Calu3 (cell line): Measurements from ENCODE around the gene XRCC5. TPM values are rescaled to one million over a fixed set of nuclear protein-coding genes. Genes with fewer than 3 reads are reported as not detected.

ENCODE experiments used
- BruUV-seq: library from RNA; stranded (reverse); fragments of 400-500 nt; replicated peaks from 2 replicates; lab custom pipeline; 2021; lab: Mats Ljungman, UMichigan
- CTCF ChIA-PET: fragments of 300-600 bp; sonication (Branson Sonifier 250); formaldehyde crosslinking; loops from one replicate; lab custom pipeline; 2022; ENCODE audit warnings: antibody characterized with exemption; lab: Charles Lee
- DNase-seq: peaks from one replicate; pipeline ENCODE4 v3.0.0; 2022
- H3K27ac Mint-ChIP-seq: one replicate; pipeline ENCODE4 v1.8.0; 2022; ENCODE audit warnings: mixed read lengths; ENCODE audit not compliant: unreplicated experiment
- H3K27me3 Mint-ChIP-seq: one replicate; pipeline ENCODE4 v1.8.0; 2022; ENCODE audit warnings: mixed read lengths; ENCODE audit not compliant: unreplicated experiment
- H3K36me3 Mint-ChIP-seq: one replicate; pipeline ENCODE4 v1.8.0; 2022; ENCODE audit warnings: mild to moderate bottlenecking, moderate library complexity, mixed read lengths; ENCODE audit not compliant: insufficient read depth, unreplicated experiment
- H3K4me1 Mint-ChIP-seq: one replicate; pipeline ENCODE4 v1.8.0; 2022; ENCODE audit warnings: mild to moderate bottlenecking, low read depth, mixed read lengths; ENCODE audit not compliant: unreplicated experiment
- H3K4me3 Mint-ChIP-seq: one replicate; pipeline ENCODE4 v1.8.0; 2022; ENCODE audit warnings: mild to moderate bottlenecking, low read depth, moderate library complexity, mixed read lengths; ENCODE audit not compliant: unreplicated experiment
- H3K9me3 Mint-ChIP-seq: one replicate; pipeline ENCODE4 v1.8.0; 2022; ENCODE audit warnings: low read depth, mixed read lengths; ENCODE audit not compliant: unreplicated experiment
- intact Hi-C: fragments of 100-400 bp; cut with micrococcal nuclease; formaldehyde crosslinking; loops from one replicate; pipeline ENCODE4 v1.10.0; 2022; ENCODE audit not compliant: unreplicated experiment
- total RNA-seq: library from RNA; stranded (reverse); gene quantifications from 2 replicates; pipeline ENCODE4 v1.2.3, GENCODE V29; 2022
- TF ChIP-seq, protein P1 (sequence below): fragments of 200-600 bp; IDR thresholded peaks from one replicate; pipeline ENCODE4 v1.8.0; 2022; ENCODE audit warnings: antibody characterized with exemption; ENCODE audit not compliant: unreplicated experiment

XRCC5 gene
- total RNA-seq, 1 experiment from 2014 or later, result 313 TPM

DNA sequence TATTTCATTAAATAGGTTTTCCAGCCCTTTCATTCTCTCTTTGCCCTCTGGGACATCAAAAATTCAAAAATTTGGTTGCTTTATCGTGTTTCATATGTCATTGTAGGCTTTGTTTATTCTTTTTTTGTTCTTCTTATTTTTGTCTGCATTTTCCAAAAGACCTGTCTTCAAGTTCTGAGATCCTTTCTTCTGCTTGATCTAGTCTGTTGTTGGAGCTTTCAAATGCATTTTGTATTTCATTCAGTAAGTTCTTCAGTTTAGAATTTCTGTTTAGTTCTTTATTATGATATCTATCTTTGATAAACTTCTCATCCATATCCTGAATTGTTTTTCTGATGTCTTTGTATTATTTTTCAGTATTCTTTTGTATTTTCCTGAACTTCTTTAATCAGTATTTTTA lies 123.6 kb downstream of the XRCC5 start:
- no TSS peak for BruUV-seq
- Mint-ChIP-seq H3K4me3 (no peak overlapping the region), H3K9me3 (peaks cover 9% of the 10 kb centered on the region), H3K36me3 (no peaks in the 10 kb centered on the region), H3K27me3 (no peaks in the 10 kb centered on the region), H3K27ac (no peak overlapping the region), H3K4me1 (no peaks in the 10 kb centered on the region)
- TF ChIP-seq, protein P1, sequence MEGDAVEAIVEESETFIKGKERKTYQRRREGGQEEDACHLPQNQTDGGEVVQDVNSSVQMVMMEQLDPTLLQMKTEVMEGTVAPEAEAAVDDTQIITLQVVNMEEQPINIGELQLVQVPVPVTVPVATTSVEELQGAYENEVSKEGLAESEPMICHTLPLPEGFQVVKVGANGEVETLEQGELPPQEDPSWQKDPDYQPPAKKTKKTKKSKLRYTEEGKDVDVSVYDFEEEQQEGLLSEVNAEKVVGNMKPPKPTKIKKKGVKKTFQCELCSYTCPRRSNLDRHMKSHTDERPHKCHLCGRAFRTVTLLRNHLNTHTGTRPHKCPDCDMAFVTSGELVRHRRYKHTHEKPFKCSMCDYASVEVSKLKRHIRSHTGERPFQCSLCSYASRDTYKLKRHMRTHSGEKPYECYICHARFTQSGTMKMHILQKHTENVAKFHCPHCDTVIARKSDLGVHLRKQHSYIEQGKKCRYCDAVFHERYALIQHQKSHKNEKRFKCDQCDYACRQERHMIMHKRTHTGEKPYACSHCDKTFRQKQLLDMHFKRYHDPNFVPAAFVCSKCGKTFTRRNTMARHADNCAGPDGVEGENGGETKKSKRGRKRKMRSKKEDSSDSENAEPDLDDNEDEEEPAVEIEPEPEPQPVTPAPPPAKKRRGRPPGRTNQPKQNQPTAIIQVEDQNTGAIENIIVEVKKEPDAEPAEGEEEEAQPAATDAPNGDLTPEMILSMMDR, result no peak
- DNase-seq, result no peak
- CTCF ChIA-PET, result no interaction called here
- intact Hi-C loops, result no loop called here

DNA sequence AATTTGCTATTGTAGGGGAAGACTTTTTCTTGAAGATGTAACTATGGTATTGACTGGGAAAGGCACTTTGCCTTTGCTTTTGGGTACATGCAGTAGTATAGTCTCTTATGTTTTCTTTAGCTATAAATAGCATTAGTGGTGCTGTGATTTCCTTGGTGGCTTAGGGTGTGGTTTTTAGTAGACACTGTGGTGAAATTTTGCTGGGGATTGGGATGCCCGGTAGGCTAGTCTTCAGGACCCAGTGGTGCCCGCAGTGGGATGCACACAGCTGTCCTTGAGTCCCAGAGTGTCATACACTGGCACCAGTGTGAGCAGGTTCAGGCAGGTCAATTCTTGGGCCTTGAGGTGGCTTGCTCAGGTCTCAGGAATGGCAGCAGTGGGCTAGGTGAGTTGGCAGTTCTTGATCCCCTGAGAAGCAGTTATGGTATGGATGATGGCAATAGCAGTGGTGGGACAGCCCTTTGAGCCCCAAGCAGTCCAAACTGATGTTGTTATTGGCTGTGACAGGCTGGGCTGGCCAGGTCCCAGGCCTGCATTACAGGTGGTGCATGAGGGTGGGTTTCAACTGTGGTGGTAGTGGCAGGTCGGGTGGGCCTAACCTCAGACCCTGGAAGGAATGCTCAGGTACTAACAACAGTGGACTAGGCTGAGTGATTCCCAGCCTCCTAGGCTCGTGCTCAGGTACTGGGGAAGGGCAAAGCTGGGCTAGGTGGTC lies 124.3 kb downstream of the XRCC5 start:
- intact Hi-C loops, result no loop called here
- CTCF ChIA-PET, result no interaction called here
- H3K4me3 Mint-ChIP-seq, result no peak overlapping the region
- peaks cover 6% of the 10 kb centered on the region for H3K9me3 Mint-ChIP-seq
- H3K36me3 Mint-ChIP-seq, result no peaks in the 10 kb centered on the region
- H3K4me1 Mint-ChIP-seq, result no peaks in the 10 kb centered on the region
- no TSS peak for BruUV-seq
- H3K27me3 Mint-ChIP-seq, result no peaks in the 10 kb centered on the region
- no peak for DNase-seq
- TF ChIP-seq, protein P1, result no peak
- H3K27ac Mint-ChIP-seq, result no peak overlapping the region

DNA sequence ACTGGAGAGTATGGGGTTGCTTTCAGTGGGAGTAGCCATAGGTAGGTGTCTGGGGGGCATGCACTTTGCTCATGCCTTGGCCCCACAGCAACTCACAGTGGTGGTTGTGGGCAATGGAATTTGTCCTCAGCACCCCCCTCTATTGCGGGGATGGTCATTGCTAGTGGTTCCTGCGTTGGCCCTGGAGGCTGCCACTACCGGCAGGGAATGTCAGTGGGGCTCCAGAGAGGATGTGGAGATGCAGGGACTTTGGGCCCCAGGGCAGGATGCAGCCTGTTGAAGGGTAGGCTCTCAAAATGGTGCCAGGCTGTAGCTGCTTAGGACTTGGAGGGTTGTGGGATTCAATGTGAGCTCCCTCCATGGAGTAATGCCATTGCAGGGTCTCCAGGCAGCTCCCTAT lies 125.0 kb downstream of the XRCC5 start:
- no TSS peak for BruUV-seq
- Mint-ChIP-seq H3K36me3 (no peaks in the 10 kb centered on the region), H3K4me1 (no peaks in the 10 kb centered on the region), H3K27ac (no peak overlapping the region), H3K9me3 (peaks cover 5% of the 10 kb centered on the region), H3K27me3 (no peaks in the 10 kb centered on the region), H3K4me3 (no peak overlapping the region)
- CTCF ChIA-PET, result no interaction called here
- no peak for DNase-seq
- TF ChIP-seq, protein P1, result no peak
- intact Hi-C loops, result no loop called here

DNA sequence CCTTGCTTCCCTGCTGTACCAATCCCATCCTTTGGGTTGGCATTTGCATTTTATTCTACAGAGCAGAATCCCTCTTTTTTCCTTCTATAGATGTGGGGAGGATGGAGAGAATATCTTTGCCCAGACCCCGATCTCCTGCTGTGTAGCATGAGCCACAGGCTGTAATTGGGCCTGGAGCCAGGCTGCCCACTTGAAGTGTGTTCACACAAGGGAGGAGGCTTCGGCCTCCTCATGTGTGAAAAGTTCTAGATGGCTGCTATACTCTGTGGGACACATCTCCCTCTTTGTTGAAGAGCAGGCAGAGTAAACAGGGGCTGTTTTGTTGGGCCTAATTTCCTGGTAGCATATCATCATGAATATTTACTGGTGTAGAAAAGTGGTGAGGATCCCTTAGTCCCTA lies 126.3 kb downstream of the XRCC5 start:
- TF ChIP-seq, protein P1, result no peak
- BruUV-seq, result no TSS peak
- Mint-ChIP-seq H3K4me3 (no peak overlapping the region), H3K27ac (no peak overlapping the region), H3K9me3 (peaks cover 5% of the 10 kb centered on the region), H3K27me3 (no peaks in the 10 kb centered on the region), H3K4me1 (no peaks in the 10 kb centered on the region), H3K36me3 (no peaks in the 10 kb centered on the region)
- no peak for DNase-seq
- CTCF ChIA-PET, result no interaction called here
- intact Hi-C loops, result no loop called here
